A673 (cell line): ENCODE results near the gene ACSBG1.

Experiments used
- EZH2 ChIP-seq: fragments of 200-600 bp; sonication (generic); IDR thresholded peaks from 2 replicates; pipeline ENCODE4 v1.6.1; 2017; ENCODE audit warnings: borderline replicate concordance, low read depth, mild to moderate bottlenecking, mixed read lengths, antibody characterized with exemption, low read length; ENCODE audit not compliant: poor library complexity, severe bottlenecking
- TF ChIP-seq, protein P1 (sequence below): fragments of 300-800, 200-600 bp; sonication (generic); conservative IDR thresholded peaks from 2 replicates; pipeline ENCODE4 v1.5.1; 2017; ENCODE audit warnings: low read depth, mild to moderate bottlenecking, antibody characterized with exemption, low read length, moderate library complexity, mixed read lengths

DNA sequence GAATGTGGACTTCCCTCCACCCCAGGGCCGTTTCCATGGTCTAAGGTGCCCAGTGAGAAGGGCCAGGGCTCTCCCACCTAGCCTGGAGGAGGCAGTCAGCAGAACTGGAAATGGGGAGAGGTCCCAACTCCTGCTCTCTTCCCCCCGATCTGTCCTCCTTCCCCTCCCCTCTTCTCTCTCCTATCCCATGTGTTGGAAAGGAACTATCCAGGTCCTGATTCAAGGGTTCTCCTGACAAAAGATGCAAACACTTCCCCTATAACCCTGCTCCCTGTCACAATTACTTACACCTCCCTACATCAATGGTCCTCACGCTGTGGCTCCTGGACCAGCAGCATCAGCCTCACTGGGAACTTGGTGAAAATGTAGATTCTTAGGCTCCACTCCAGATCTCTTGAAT lies 109.1 kb downstream of the ACSBG1 start:
- TF ChIP-seq, protein P1, sequence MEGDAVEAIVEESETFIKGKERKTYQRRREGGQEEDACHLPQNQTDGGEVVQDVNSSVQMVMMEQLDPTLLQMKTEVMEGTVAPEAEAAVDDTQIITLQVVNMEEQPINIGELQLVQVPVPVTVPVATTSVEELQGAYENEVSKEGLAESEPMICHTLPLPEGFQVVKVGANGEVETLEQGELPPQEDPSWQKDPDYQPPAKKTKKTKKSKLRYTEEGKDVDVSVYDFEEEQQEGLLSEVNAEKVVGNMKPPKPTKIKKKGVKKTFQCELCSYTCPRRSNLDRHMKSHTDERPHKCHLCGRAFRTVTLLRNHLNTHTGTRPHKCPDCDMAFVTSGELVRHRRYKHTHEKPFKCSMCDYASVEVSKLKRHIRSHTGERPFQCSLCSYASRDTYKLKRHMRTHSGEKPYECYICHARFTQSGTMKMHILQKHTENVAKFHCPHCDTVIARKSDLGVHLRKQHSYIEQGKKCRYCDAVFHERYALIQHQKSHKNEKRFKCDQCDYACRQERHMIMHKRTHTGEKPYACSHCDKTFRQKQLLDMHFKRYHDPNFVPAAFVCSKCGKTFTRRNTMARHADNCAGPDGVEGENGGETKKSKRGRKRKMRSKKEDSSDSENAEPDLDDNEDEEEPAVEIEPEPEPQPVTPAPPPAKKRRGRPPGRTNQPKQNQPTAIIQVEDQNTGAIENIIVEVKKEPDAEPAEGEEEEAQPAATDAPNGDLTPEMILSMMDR, result no peak
- TF ChIP-seq EZH2, result no peak
